HG03558 (cell line): ENCODE data around the gene ZCCHC17.

Experiments used
- ATAC-seq: cut with Tn5 transposase; IDR thresholded peaks from one replicate; pipeline ENCODE4 v1.9.1; 2021; ENCODE audit warnings: moderate number of reproducible peaks; ENCODE audit not compliant: unreplicated experiment; ENCODE audit errors: extremely low read depth

The ZCCHC17 gene

DNA sequence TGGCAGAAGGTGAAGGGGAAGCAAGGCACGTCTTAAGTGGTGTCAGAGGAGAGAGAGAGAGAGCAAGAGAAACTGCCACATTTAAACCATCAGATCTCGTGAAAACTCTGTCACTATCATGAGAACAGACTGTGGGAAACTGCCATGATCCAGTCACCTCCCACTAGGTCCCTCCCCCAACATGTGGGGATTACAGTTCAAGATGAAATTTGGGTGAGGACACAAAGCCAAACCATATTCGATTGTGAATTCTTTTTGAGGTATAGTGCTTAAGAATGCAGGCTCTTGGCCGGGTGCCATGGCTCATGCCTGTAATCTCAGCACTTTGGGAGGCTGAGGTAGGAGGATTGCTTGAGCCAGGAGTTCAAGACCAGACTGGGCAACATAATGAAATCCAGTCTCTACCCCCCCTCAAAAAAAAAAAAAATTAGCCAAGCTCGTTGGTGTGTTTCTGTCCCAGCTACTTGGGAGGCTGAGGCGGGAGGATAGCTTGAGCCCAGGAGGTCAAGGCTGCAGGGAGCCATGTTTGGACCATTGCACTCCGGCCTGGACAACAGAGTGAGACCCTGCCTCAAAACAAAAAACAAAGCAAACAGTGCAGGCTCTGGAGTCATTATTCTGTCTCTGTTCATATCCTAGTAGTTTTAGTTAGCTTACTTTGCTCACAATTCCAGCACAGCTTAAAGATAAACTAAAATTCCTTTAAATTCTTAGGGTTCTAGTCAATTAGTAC is 6.0 kb downstream of the ZCCHC17 start:
- ATAC-seq: no peak

DNA sequence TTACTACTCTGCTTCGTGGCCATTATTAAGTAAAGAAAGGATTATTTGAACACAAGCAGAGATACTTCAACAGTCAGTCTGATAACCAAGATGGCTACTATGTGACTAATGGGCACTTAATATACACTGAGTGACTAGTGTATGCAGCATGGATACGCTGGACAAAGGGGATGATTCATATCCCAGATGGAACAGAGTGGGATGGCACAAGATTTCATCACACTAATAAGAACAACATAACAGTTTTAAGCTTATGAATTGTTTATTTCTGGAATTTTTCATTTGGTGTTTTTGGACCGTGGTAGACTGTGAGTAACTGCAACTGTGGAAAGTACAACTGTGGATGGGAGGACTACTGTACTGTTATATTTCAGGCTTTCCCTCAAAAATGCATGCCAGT is 9.4 kb downstream of the ZCCHC17 start:
- no peak for ATAC-seq

DNA sequence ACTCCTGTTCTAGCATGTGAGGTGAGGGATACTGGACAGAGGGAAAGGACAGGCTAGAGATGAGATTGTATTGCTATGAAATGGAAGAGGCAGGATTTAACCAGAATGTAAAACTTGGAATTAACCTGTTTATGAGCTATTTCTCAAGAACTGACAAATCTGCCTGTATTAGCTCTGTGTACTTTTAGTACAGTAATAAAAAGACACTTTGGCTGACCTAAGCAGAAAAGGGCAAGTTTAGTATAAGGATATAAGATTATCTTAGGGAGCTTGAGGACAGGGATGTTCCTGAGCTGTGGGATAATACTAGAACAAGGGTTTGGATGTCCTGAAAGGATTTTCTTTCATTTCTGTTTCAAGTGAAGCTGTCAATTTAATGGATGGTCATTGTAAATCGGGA is 11.2 kb downstream of the ZCCHC17 start:
- ATAC-seq: no peak

DNA sequence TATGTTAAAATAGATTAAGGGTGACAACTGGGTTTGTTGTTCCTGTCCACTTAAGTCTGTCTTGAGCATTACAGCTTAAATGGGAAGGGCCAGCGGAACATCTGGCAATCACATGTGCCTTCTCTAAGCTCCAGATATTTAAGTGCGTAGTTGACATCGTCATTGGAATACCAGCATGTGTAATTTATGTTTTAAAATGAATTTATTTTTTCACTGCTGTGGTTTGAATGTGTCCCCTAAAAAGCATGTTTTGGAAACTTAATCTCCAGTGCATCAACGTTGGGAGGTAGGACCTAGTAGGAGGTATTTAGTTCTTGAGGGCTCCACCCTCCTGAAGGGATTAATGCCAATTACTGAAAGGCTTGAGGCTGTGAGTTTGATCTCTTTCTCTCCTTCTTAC is 13.4 kb downstream of the ZCCHC17 start:
- no peak for ATAC-seq

DNA sequence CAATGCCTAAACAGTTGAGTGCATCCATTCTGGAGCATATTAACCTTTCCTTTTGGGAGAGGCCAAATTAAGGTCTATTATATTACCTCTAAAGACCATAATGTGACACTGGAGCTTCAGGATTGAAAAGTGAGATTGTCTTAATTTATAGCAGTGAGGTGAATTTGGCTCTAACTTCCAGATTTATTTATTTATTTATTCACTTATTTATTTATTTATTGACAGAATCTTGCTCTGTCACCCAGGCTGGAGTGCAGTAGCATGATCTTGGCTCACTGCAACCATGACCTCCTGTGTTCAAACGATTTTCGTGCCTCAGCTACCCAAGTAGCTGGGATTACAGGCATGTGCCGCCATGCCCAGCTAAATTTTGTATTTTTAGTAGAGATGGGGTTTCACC is 19.1 kb downstream of the ZCCHC17 start:
- ATAC-seq: no peak

DNA sequence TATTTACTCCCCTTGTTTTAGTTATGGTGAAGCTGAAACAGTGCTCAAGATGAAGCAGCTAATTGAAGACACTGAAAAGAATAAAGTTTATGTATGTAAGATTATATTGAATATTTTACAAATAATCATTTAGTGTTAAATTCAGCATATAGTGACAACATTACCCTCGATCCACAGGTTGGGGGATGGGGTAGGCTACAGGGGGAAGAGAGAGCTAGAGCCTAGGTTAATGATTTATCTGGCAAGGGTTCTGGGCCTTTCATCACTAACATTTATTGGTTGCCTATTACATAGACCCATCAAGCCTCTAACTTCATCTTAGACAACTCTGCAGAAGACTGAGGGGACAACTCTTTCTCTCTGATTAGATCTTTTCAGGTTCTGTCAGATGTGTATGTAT is 21.3 kb downstream of the ZCCHC17 start:
- ATAC-seq: no peak

DNA sequence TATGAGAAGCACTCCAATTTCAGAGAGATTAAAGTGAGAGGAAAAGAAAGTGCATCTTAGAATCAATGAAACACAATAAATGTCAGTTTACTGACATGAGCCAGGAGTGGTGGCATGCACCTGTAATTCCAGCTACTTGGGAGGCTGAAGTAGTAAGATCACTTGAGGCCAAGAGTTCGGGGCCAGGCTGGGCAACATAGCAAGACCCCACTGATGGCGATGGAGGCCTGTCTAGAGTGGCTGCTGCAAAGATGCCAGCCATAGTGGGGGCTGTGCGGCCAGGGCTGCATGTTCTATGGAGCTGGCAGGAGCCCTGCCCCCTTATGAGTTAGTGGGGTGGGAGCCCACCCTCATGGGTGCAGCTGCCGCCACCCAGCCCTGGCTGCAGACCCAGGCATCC is 27.3 kb downstream of the ZCCHC17 start:
- no peak for ATAC-seq

DNA sequence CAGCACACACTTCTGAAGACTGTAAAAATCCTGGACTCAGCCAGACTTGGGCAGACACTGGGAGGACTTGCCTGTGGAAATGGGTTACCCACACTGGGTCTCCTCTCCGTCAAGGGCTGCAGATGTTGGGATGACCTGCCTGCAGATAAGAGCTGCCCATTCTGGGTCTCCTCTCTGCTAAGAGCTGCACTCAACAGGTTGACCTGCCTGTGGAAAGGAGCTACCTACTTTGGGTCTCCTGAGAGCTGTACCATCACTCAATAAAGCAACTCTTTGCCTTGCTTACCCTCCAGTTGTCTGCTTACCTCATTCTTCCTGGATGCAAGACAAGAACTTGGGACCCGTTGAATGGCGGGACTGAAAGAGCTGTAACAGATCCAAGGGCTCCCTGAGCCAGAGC is 28.2 kb downstream of the ZCCHC17 start:
- ATAC-seq: no peak

DNA sequence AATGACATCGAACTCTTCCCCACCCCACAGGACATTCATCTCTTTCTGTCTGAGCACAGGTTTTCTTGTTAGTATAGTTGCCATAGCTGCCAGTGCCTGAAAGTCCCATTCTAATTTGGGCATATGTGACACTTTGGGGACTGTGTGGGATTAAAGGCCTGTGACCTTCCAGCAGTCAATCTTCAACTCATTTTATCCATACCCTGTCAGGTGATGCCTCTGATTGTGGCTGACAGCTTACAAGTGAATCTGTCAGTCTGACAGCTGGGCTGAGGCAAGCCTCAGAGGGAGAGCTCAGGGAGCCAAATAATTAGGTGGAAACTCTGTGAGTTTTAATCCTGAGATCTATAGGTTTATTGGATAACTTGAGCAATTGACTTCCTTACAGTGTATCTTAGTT is 29.6 kb downstream of the ZCCHC17 start:
- ATAC-seq: no peak

DNA sequence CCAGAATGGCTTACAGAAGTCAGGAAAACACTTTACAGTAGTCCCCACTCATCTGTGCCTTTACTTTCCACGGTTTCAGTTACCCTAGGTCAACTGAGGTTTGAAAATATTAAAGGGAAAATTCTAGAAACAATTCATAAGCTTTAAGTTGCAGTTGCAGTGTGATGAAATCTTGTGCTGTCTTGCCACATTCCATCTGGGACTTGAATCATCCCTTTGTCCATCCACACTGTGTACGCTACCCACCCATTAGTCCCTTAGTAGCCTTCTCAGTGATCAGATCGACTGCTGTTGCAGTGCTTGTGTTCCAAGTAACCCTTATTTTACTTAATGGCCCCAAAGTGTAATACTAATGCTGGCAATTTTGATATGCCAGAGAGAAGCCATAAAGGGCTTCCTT is 30.5 kb downstream of the ZCCHC17 start:
- no peak for ATAC-seq

DNA sequence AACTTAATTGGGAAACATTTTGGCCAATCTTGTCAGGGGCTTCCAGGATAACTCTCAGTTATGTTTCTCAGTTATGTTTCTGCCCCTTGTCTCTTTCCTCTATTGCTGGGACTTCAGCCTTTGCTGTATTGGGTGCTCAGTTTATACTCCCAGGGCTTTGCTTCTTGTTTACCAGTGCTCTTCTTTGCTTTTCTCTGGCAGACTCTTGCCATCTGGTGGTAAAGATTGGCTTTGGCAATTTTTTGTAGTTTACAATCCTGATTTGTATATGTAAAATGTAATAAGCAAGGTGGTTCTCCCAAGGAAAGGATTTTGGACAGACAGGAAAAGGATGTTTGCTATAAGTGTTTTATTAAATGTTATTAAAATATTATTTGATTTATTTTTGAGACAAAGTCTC is 38.2 kb downstream of the ZCCHC17 start:
- no peak for ATAC-seq

DNA sequence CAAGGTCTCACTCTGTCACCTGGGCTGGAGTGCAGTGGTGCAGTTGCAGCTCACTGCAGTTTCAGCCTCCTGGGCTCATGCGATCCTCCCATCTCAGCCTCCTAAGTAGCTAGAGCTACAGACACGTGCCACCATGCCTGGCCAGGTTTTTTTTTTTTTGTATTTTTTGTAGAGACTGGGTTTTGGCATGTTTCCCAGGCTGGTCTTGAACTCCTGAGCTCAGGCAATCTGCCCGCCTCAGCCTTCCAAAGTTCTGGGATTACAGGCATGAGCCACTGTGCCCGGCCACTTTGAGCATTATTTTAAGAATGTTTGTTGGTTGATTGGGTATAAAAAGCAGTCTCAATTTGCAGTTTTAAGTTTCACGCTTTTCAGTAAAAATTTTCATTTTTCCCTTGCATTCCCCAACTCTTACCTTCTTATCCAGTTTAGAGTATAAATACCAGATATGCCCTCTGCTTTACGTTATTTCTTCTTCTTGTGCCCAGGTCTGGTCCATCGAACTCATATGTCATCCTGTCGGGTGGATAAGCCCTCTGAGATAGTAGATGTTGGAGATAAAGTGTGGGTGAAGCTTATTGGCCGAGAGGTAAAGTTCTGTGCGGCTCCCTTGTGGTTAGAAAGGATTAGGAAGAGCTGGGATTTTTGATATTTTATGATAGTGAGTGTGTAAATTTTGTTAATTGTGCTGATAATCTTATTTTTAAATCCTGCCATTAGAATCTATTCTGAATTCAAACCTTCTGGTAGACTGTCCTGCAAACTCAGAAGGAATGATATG is 40.0 kb downstream of the ZCCHC17 start:
- ATAC-seq: no peak

DNA sequence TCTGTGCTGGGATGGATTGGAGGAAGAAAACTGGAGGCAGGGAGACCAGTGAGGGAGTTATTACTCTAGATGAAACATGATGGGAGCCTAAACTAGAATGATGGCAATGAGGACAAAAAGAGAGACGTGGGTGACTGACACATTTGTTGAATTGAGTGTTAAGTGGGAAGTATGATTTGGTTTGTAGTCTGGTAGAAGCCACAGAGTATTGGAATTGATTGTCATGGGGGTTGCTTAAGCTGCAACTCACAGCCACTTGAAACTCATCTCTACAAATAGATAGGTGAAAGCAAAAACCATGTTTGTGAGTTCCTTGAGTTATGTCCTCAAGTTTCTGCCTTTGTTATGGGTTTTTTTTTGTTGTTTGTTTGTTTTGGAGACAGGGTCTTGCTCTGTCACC is 47.7 kb downstream of the ZCCHC17 start:
- no peak for ATAC-seq

DNA sequence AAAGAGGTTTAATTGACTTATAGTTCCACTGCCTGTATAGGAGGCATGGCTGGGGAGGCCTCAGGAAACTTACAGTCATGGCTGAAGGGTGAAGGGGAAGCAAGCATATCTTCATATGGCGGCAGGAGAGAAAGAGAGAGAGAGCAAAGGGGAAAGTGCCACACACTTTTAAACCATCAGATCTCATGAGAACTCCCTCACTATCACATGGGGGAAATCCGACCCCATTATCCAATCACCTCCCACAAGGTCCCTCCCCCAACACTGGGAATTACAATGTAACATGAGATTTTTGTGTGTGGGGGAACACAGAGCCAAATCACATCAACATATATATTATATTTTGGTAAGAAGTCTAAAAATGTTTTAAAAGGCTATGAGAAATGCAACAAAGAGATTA is 48.8 kb downstream of the ZCCHC17 start:
- no peak for ATAC-seq

DNA sequence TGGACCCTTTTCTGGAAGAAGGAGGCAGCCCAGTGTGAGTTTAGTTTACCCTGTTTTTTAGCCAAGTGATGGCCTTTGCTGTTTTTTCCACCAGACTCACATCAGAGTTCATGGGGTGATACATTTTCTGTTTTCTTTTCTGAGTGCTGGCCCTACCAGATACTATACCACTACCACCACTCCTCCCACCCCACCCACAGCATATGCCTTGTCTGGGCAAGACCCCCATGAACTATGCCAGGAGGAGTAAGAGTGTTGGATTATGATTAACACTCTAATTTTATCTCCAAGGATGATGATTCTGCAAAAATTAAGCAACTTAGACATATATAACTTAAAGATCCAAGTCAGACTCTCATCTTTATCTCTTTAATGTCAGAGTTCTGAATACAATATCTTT is 50.0 kb downstream of the ZCCHC17 start:
- ATAC-seq: no peak

DNA sequence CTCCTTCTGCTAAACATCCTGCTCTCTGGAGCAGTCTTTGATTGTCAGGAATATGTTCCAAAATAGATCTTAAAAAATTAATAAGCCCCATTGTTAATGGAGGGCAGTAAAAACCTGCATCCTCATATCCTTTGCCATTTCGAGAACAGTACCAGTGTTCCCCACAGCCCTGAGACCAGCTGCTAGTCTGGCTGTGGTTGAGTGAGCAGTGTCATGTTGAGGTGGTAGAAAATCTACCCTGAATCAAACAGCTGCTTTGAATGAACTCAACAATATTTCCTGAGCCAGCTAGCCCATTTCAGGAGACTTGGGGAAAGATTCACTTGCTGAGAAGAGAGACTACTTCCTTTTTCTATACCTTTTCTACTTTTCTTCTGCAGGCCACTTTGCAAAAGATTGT is 51.6 kb downstream of the ZCCHC17 start:
- no peak for ATAC-seq

DNA sequence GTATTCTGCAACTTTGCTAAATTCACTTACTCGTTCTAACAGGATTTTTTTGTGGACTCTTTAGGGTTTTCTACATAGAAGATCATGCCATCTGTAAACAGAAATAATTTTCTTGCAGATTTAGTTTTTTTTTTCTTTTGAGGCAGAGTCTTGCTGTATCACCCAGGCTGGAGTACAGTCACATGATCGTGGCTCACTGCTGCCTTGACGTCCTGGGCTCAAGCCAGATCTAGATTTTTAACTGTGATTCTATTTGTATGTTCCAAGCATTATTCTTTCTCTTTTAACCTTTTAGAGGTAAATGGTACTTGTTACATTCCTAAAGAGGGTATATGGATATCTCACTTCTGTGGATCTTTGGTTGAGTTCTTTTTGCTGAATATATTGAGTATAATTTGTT is 57.5 kb downstream of the ZCCHC17 start:
- ATAC-seq: no peak

DNA sequence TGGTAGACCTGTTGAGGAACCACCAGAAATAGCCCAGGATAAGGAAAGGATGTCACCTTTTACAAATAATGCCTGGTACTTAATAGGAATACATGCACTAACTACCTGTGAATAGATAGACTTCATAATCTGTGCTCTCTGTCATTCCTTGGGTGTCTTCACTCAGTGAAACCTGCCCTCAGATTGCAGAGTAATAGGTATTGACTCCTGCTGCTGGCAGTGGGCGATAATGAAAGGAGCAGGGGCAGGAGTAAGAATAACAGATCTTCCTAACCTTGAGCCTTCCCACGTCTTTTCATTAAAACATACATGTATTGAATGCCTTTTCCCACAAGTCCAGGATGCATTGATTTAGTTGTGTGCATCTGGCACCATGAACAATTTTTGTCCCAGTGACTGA is 59.6 kb downstream of the ZCCHC17 start:
- no peak for ATAC-seq

DNA sequence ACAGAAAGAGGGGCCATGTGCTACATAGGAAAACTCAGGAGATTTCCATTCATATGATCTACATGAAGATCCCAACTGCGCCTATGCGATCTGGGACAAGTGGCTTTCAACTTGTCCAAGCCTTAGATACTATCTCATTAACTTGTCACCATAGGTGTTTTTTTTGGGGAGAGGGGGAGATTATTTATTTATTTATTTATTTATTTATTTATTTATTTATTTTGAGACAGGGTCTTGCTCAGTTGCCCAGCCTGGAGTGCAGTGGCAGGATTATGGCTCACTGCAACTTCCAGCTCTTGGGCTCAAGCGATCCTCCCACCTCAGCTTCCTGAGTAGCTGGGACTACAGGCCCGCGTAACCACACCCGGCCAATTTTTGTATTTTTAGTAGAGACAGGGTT is 64.8 kb downstream of the ZCCHC17 start:
- no peak for ATAC-seq

DNA sequence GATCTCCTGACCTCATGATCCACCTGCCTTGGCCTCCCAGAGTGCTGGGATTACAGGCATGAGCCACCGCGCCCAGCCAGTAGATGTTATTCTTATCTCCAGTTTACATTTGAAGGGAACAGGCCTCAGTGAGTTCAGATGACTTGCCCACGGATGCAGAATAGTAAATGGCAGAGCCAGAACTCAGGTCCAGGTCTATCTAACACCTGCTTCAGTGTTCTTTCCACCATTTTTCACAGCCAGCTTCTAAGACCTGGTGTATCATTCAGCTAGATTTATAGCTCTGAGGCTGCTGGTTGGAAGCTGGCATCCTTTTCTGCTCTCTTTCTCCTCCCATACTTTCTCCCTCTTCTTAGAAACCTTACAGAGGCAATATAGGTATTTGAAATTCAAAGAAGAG is 65.2 kb downstream of the ZCCHC17 start:
- ATAC-seq: no peak

DNA sequence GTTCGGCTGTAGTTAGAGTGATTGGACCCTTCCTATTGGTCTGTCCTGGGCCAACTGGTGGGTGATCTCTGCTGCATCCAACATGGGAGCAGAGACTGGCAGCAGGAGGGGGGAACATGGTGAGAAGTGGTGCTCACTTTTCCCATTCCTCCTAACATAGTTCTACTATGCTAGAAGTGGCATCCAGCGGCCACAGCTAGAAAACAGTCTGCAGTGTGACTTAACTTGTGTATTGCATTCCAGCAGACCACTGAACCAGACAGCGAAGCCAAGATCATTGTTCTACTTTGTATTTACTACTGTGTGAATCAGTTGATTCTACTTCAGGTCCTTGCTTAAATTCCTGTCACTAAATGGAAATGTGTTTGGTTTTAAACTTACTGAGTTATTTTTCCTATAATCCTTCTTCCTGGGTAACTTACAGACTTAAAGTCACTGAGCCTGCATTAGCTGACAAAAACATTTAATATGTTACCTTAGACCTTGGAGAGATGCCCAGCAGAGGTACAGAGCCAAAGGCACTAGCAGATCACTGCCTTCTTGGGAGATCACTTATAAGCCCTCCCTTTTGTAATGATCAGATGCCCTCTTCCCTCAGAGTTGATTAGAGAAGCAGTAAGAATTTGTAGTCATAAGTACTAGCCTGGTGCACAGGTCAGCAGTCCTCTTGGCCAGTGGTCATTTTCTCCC is 67.9 kb downstream of the ZCCHC17 start:
- no peak for ATAC-seq
